Astrocyte of the spinal cord (primary cell): ENCODE results near the gene CTXN2.
A peak's percentile ranks its signal among the peaks of the same experiment; 100 is the strongest.

Source experiments
- DNase-seq: peaks from one replicate; pipeline ENCODE4 v3.0.0; 2011; ENCODE audit warnings: low read depth, low spot score
- H3K4me3 ChIP-seq: 2 replicates; pipeline ENCODE4 v1.5.1; 2011; ENCODE audit warnings: low read depth, mild to moderate bottlenecking, low read length, moderate library complexity
- CTCF ChIP-seq: IDR thresholded peaks from 2 replicates; pipeline ENCODE4 v1.5.1; 2012; ENCODE audit warnings: low read depth, mild to moderate bottlenecking, low read length, inconsistent platforms
- in situ Hi-C: cut with HindIII; loops from 2 replicates; pipeline ENCODE4 v1.10.0; 2017; ENCODE audit warnings: low sequenced_read_pairs

Gene CTXN2

GRCh38 chr15:48191574-48192225 is at the start of gene CTXN2:
Gene CTXN2 (plus strand): TSS chr15:48191665. CDS start chr15:48201301, 9,636 bp downstream.
- H3K4me3 ChIP-seq: peak within 1 kb of the TSS; percentile 14

GRCh38 chr15:48143856-48144255 is 47.6 kb upstream of the CTXN2 start:
- DNase-seq: no peak
- in situ Hi-C loops: no loop called here
- TF ChIP-seq CTCF: no peak
- no peak overlapping the region for H3K4me3 ChIP-seq

More at GRCh38 chr15:48191574-48192225, at the start of gene CTXN2:
- no peak for DNase-seq
- in situ Hi-C loops: no loop called here
- no peak for TF ChIP-seq CTCF

- TF ChIP-seq CTCF: no peak
- in situ Hi-C loops: no loop called here
- DNase-seq: no peak
- no peak overlapping the region for H3K4me3 ChIP-seq
Observed at GRCh38 chr15:48144889-48145288, 46.6 kb upstream of the CTXN2 start.

- in situ Hi-C loops: no loop called here
- no peak for DNase-seq
- H3K4me3 ChIP-seq: no peak overlapping the region
- TF ChIP-seq CTCF: no peak
Observed at GRCh38 chr15:48145923-48146322, 45.5 kb upstream of the CTXN2 start.

- DNase-seq: no peak
- TF ChIP-seq CTCF: no peak
- H3K4me3 ChIP-seq: no peak overlapping the region
- in situ Hi-C loops: no loop called here
Observed at GRCh38 chr15:48147358-48147757, 44.1 kb upstream of the CTXN2 start.

- TF ChIP-seq CTCF: no peak
- in situ Hi-C loops: no loop called here
- H3K4me3 ChIP-seq: no peak overlapping the region
- peak; percentile 67 for DNase-seq
Observed at GRCh38 chr15:48149858-48150257, 41.6 kb upstream of the CTXN2 start.
